ENCODE results near the gene ATAD3C. TPM values are rescaled to one million over a fixed set of nuclear protein-coding genes. Genes with fewer than 3 reads are reported as not detected.
"Not testable (repeated sequence)": the region's sequence is repeated elsewhere in the genome, so short reads cannot be mapped to it uniquely, and the experiment has no call there.

Gene ATAD3C
- total RNA-seq, 1 donor from 2014 or later: 0.26 TPM

DNA sequence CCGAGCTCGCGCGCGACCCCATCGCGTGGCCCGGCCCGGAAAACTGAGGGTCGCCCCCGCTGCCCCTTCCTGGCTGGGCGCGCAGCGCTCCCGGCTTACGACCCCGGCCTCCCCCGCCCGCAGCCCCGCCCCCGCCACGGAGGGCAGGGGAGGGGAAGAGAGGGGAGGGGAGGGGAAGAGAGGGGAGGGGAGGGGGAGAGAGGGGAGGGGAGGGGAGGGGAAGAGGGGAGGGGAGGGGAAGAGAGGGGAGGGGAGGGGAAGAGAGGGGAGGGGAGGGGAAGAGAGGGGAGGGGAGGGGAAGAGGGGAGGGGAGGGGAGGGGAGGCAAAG is 21.7 kb upstream of the ATAD3C start:
- H3K36me3 ChIP-seq (ENCODE audit: control insufficient read depth, insufficient read depth, low read length): no peaks in the 10 kb centered on the region
- no peaks in the 10 kb centered on the region for H3K27me3 ChIP-seq (ENCODE audit: control insufficient read depth, insufficient read depth, low read length)
- no peak for FAIRE-seq
- no peak for DNase-seq (ENCODE audit: low read depth)
- peak overlapping the region; percentile 16 for H3K4me3 ChIP-seq (ENCODE audit: low read depth, low read length)
- TF ChIP-seq, protein P1, sequence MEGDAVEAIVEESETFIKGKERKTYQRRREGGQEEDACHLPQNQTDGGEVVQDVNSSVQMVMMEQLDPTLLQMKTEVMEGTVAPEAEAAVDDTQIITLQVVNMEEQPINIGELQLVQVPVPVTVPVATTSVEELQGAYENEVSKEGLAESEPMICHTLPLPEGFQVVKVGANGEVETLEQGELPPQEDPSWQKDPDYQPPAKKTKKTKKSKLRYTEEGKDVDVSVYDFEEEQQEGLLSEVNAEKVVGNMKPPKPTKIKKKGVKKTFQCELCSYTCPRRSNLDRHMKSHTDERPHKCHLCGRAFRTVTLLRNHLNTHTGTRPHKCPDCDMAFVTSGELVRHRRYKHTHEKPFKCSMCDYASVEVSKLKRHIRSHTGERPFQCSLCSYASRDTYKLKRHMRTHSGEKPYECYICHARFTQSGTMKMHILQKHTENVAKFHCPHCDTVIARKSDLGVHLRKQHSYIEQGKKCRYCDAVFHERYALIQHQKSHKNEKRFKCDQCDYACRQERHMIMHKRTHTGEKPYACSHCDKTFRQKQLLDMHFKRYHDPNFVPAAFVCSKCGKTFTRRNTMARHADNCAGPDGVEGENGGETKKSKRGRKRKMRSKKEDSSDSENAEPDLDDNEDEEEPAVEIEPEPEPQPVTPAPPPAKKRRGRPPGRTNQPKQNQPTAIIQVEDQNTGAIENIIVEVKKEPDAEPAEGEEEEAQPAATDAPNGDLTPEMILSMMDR (IDR thresholded peaks at IDR 0.05; ENCODE audit: insufficient read depth, low read length, severe bottlenecking): no peak

DNA sequence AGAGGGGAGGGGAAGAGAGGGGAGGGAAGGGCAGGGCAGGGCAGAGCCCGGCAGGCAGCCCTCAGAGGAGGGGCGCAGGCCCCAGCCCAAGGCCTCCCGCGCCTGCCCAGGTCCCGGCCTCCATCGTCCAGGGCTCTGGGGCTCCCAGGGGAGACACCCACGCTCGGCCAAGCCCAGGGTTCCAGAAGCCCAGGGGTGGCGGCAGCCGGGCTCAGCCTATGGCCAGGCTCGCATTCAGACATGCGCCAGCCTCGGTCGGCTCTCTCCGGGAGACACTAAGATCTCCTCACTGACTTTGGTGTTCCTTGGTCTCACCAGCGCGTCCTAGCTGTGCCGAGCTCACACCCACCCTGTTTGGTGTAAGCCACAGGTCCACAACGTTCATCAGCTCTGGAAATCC is 21.3 kb upstream of the ATAD3C start:
- Histone ChIP-seq H3K4me3 (ENCODE audit: low read depth, low read length) (no peak overlapping the region), H3K36me3 (ENCODE audit: control insufficient read depth, insufficient read depth, low read length) (no peaks in the 10 kb centered on the region), H3K27me3 (ENCODE audit: control insufficient read depth, insufficient read depth, low read length) (no peaks in the 10 kb centered on the region)
- TF ChIP-seq, protein P1 (IDR thresholded peaks at IDR 0.05; ENCODE audit: insufficient read depth, low read length, severe bottlenecking): no peak
- DNase-seq (ENCODE audit: low read depth) (no peak), FAIRE-seq (no peak)

DNA sequence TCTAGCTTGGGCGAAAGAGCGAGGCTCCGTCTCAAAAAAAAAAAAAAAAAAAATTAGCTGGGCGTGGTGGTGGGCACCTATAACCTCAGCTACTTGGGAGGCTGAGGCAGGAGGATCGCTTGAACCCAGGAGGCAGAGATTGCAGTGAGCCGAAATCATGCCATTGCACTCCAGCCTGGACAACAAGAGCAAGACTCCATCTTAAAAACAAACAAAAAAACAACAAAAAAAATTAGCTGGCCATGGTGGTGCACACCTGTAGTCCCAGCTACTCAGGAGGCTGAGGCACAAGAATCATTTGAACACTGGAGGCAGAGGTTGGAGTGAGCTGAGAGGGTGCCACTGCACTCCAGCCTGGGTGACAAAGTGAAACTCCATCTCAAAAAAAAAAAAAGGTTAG is 20.5 kb upstream of the ATAD3C start:
- not testable (repeated sequence) for H3K36me3 ChIP-seq (ENCODE audit: control insufficient read depth, insufficient read depth, low read length); H3K27me3 ChIP-seq (ENCODE audit: control insufficient read depth, insufficient read depth, low read length); H3K4me3 ChIP-seq (ENCODE audit: low read depth, low read length); DNase-seq (ENCODE audit: low read depth); FAIRE-seq

DNA sequence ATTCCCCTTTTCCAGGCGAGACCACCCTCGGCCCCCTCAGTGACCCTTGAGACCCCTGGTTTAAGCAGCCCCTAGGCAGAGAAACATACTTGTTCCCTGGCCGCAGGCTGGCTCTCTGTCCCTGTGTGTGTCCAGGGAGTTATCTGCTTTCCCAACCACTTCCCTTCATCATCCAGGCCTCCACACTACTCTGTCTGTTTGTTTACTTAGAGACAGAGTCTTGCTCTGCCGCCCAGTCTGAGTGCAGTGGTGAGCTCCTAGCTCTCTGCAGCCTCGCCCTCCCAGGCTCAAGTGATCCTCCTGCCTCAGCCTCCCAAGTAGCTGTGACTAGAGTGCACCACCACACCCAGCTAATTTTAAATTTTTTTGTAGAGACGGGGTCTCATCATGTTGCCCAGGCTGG is 19.8 kb upstream of the ATAD3C start:
- no peaks in the 10 kb centered on the region for H3K36me3 ChIP-seq (ENCODE audit: control insufficient read depth, insufficient read depth, low read length)
- no peak overlapping the region for H3K4me3 ChIP-seq (ENCODE audit: low read depth, low read length)
- no peaks in the 10 kb centered on the region for H3K27me3 ChIP-seq (ENCODE audit: control insufficient read depth, insufficient read depth, low read length)
- TF ChIP-seq, protein P1 (IDR thresholded peaks at IDR 0.05; ENCODE audit: insufficient read depth, low read length, severe bottlenecking): no peak
- DNase-seq (ENCODE audit: low read depth) (no peak), FAIRE-seq (no peak)

DNA sequence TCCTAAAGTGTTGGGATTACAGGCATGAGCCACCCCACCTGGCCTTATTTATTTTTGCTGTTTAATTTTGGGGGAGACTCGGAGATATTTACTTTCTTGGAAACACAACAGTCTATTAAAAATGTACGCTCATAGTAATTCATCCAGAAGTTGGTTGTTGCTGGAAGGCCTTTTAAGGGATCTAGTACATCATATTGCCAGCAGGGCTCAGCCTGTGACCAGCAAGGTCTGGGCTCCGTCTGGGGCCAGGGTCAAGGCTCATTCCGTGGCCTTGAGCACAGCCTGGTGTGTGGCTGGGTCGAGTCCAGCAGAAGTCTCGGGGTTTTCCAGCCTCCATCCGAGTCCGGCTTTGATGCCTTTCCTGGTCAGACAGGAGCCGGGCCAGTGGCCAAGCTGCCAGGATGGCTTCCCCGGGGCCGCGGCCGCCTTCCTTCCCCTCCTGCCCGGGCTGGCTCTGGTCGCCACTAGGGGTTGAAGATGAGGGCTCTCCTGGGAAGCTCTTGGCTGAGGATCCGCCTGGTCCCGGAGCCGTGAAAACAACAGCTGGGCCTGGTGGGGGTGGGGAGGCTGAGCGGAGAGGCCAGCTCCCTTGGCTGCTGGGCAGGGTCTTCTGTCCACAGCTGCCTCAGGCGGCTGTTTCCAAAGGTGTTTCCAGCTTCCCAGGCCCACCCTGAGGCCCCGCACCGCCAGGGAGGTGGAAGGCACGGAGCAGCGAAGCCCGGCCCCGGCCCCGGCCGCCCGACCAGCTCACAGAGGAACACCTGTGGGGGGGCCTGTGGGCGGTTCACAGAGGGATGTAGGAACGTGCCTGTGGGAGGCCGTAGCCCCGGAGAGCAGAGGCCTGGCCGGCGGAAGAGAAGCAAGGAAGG is 19.1 kb upstream of the ATAD3C start:
- Histone ChIP-seq H3K4me3 (ENCODE audit: low read depth, low read length) (no peak overlapping the region), H3K27me3 (ENCODE audit: control insufficient read depth, insufficient read depth, low read length) (no peaks in the 10 kb centered on the region), H3K36me3 (ENCODE audit: control insufficient read depth, insufficient read depth, low read length) (no peaks in the 10 kb centered on the region)
- FAIRE-seq (no peak), DNase-seq (ENCODE audit: low read depth) (no peak)
- TF ChIP-seq, protein P1 (IDR thresholded peaks at IDR 0.05; ENCODE audit: insufficient read depth, low read length, severe bottlenecking): peak; percentile 24

DNA sequence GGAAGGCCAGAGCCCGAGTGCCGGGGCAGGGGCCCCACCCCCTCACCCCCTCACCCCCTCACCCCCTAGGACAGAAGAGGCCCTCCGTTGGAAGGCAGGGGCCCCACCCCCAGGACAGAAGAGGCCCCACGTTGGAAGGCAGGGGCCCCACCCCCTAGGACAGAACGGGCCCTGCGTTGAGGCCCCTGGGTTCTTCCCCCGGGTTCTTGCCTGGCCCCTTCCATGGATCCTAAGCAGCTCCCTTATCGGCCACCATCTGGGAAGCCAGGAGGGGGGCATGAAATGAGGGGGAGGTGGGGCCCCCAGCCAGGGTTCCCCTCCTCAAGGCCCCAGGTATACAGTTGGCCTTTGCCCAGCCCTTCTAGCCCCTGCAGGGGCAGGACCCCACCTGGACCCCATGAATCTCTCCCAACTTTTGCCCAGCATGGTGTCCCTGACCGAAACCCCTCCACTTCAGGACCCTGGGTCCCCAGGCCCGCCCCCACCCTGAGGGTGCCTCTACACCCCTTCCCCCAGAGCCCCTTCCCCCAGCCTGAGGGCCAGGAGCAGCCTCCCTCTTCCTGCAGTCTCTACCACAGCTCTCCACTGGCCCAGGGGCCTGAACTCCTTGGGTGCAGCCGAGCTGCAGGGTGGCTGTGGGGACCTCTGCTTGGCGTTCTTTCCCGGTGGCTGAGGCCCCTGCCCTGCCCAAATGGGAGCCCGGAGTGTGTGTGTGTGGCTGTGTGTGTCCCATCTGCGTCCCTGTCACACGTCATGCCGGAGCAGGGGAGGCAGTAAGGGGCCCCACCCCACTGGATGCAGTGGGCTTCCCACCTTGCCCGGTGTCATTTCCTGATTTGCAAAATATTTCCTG is 18.3 kb upstream of the ATAD3C start:
- H3K36me3 ChIP-seq (ENCODE audit: control insufficient read depth, insufficient read depth, low read length): no peaks in the 10 kb centered on the region
- H3K27me3 ChIP-seq (ENCODE audit: control insufficient read depth, insufficient read depth, low read length): no peaks in the 10 kb centered on the region
- no peak for FAIRE-seq
- TF ChIP-seq, protein P1 (IDR thresholded peaks at IDR 0.05; ENCODE audit: insufficient read depth, low read length, severe bottlenecking): no peak
- DNase-seq (ENCODE audit: low read depth): no peak
- no peak overlapping the region for H3K4me3 ChIP-seq (ENCODE audit: low read depth, low read length)

Data from bronchial epithelial cell (primary cell).